ENCODE measurements around the gene WDR33.

The WDR33 gene

DNA sequence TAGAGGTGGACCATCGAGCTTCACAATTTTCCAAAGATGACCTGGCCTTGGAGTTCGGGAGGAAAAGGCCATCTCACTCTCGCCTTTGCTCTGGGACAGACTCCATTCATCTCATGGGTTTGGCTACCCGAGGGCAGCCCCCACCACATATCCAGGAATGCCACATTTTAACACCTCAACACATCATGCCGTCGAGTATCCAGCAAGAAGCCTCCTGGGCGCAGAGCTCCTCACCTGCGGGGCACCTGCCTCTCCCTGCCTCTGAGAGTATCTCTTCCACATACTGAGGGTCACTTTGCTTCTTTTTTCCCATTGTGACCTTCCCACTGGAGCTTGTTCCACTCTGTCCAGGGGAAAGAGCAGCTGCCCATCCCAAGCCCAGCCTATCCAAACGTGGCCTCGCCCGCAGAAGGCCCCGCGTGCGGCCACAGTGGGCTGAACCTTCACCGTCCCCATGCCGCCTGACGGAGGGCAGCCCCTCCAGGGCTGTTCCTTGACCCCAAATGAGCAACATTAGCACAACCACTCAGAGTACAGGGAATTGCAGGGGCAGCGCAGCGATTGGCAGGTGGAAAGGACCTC, 130.2 kb downstream of the WDR33 start:
- peaks cover 43% of the 10 kb centered on the region for H3K27me3 Mint-ChIP-seq (ENCODE audit: low read depth, poor library complexity)
- H3K27ac Mint-ChIP-seq, result no peak overlapping the region
- H3K4me3 Mint-ChIP-seq, result no peak overlapping the region
- peaks cover 5% of the 10 kb centered on the region for H3K4me1 Mint-ChIP-seq
- no peaks in the 10 kb centered on the region for H3K9me3 Mint-ChIP-seq
- TF ChIP-seq, protein P1, sequence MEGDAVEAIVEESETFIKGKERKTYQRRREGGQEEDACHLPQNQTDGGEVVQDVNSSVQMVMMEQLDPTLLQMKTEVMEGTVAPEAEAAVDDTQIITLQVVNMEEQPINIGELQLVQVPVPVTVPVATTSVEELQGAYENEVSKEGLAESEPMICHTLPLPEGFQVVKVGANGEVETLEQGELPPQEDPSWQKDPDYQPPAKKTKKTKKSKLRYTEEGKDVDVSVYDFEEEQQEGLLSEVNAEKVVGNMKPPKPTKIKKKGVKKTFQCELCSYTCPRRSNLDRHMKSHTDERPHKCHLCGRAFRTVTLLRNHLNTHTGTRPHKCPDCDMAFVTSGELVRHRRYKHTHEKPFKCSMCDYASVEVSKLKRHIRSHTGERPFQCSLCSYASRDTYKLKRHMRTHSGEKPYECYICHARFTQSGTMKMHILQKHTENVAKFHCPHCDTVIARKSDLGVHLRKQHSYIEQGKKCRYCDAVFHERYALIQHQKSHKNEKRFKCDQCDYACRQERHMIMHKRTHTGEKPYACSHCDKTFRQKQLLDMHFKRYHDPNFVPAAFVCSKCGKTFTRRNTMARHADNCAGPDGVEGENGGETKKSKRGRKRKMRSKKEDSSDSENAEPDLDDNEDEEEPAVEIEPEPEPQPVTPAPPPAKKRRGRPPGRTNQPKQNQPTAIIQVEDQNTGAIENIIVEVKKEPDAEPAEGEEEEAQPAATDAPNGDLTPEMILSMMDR (IDR thresholded peaks at IDR 0.05), result no peak
- no peaks in the 10 kb centered on the region for H3K36me3 Mint-ChIP-seq (ENCODE audit: low read depth)
- no peak for DNase-seq

DNA sequence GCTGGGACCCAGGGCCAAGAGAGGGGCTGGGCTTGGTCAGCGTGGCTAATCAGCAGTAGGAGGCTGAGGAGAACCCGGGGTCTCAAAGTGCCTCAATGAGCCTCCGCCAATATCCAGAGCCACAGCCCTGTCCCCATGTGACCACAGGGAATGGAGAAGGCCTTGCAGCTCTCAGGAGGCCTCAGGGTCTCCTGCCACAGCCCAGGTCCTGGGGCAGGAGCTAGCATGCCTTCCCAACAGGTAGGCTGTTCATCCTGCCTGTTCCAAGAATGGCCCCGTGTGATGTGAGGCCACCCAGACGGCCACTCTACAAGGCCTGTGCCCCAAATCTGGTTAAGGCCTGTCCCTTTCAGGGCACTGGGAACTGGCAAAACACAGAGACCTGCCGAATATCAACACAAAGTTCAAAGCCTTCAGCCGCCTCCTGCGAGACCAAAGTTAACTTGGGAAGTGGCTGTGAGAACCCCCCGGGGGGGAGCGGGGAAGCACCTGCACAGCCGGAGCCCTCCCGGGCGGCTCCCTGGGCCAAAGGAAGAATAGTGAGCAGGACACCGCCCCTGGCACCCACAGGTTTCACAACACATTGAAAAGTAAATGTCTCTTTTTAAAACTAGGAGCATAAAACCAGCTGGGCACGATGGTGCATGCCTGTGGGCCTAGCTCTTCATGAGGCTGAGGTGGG, 131.2 kb downstream of the WDR33 start:
- Mint-ChIP-seq H3K4me1 (peaks cover 8% of the 10 kb centered on the region), H3K4me3 (no peak overlapping the region), H3K27ac (no peak overlapping the region), H3K36me3 (ENCODE audit: low read depth) (no peaks in the 10 kb centered on the region), H3K9me3 (no peaks in the 10 kb centered on the region), H3K27me3 (ENCODE audit: low read depth, poor library complexity) (peaks cover 46% of the 10 kb centered on the region)
- TF ChIP-seq, protein P1 (IDR thresholded peaks at IDR 0.05), result no peak
- DNase-seq, result no peak

DNA sequence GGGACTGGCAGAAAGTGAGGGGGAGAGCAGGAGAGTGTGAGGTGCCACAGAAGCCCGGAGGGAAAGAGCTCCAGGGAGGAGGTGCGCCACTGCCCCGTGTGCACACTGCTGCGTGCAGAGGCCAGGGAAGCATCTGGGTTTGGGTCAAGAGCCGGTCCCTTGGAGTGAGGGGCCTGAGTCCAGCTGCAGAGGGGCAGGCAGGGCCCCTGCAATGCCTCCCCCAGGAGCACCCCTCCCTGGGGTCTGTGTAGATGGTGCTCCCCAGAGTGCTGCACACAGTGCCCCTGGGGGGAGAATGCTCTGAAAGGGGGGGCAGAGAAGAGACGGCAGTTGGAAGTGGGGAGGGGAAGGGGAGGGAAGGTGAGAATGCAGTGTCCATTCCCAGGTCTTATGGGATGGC, 132.0 kb downstream of the WDR33 start:
- H3K27me3 Mint-ChIP-seq (ENCODE audit: low read depth, poor library complexity), result peaks cover 53% of the 10 kb centered on the region

DNA sequence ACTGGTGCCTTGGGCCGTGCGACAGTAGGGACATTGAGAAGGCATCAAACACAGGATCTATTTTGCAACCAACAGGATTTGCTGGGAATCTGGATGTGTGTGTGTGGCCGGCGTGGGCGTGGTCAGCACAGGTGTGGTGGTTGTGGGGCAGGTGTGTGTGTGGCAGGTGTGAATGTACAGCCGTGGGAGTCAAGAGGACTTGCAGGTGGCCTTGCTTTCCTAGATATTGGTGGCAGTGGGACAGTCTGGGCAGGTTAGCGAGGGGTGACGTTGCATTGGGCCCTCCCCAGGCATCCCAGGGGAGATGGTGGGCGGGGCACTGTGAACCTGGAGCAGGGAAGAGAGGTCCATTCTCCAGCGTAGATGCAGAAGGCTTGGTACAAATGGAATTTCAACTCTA, 132.4 kb downstream of the WDR33 start:
- H3K9me3 Mint-ChIP-seq, result no peaks in the 10 kb centered on the region
- DNase-seq, result no peak
- peaks cover 13% of the 10 kb centered on the region for H3K4me1 Mint-ChIP-seq
- TF ChIP-seq, protein P1 (IDR thresholded peaks at IDR 0.05), result no peak
- H3K27me3 Mint-ChIP-seq (ENCODE audit: low read depth, poor library complexity), result peaks cover 57% of the 10 kb centered on the region
- no peak overlapping the region for H3K27ac Mint-ChIP-seq
- H3K36me3 Mint-ChIP-seq (ENCODE audit: low read depth), result no peaks in the 10 kb centered on the region
- no peak overlapping the region for H3K4me3 Mint-ChIP-seq

More for the DNA sequence above, 132.0 kb downstream of the WDR33 start:
- Mint-ChIP-seq H3K4me3 (no peak overlapping the region), H3K27ac (no peak overlapping the region), H3K36me3 (ENCODE audit: low read depth) (no peaks in the 10 kb centered on the region), H3K9me3 (no peaks in the 10 kb centered on the region), H3K4me1 (peaks cover 13% of the 10 kb centered on the region)
- DNase-seq, result no peak
- TF ChIP-seq, protein P1 (IDR thresholded peaks at IDR 0.05), result no peak

DNA sequence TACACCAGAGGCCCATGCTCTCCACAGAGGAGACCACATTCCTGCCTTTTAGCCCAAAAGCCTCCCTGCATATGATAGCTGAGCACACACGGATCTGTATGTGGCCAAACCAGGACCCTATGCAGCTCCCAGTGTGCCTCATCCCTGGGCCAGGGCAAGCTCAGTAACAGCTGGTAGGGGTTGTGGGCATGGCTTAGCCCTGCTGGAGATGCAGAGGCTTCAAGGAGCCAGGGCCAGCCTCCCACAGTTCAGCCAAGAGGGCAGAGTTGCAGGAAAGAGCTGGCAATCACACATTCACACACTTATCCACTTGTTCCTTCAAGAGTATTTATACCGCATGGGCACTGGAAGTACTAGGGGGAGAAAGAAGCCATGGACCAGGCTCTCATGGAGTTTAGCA, 134.1 kb downstream of the WDR33 start:
- Mint-ChIP-seq H3K4me3 (no peak overlapping the region), H3K4me1 (peaks cover 13% of the 10 kb centered on the region), H3K36me3 (ENCODE audit: low read depth) (no peaks in the 10 kb centered on the region), H3K27ac (no peak overlapping the region), H3K9me3 (no peaks in the 10 kb centered on the region), H3K27me3 (ENCODE audit: low read depth, poor library complexity) (peaks cover 74% of the 10 kb centered on the region)
- TF ChIP-seq, protein P1 (IDR thresholded peaks at IDR 0.05), result no peak
- DNase-seq, result no peak

All from nephron progenitor cell (in vitro differentiated cells).